Retinal pigment epithelial cell (primary cell): ENCODE results near the gene NDUFB10.

Experiments used
- DNase-seq: peaks from one replicate; pipeline ENCODE4 v3.0.0-alpha.2; 2010; ENCODE audit warnings: low read depth
- H3K4me3 ChIP-seq: 2 replicates; pipeline ENCODE4 v1.5.1; 2011; ENCODE audit warnings: mild to moderate bottlenecking, low read length, control low read depth, moderate library complexity
- CTCF ChIP-seq: conservative IDR thresholded peaks from 2 replicates; pipeline ENCODE4 v1.5.1; 2011; ENCODE audit warnings: low read depth, low read length, control low read depth, inconsistent platforms

Gene NDUFB10

GRCh38 chr16:1980030-1980769, 20.9 kb downstream of the NDUFB10 start:
- DNase-seq, result no peak
- H3K4me3 ChIP-seq, result no peak overlapping the region

GRCh38 chr16:1980770-1981087, 21.4 kb downstream of the NDUFB10 start:
- no peak for TF ChIP-seq CTCF
- H3K4me3 ChIP-seq, result no peak overlapping the region
- no peak for DNase-seq

More at GRCh38 chr16:1980030-1980769, 20.9 kb downstream of the NDUFB10 start:
- TF ChIP-seq CTCF, result no peak

- TF ChIP-seq CTCF, result no peak
- DNase-seq, result no peak
- H3K4me3 ChIP-seq, result no peak within 1 kb of the TSS
Measured at GRCh38 chr16:1981398-1981836, 22.1 kb downstream of the NDUFB10 start, which contains the start of gene NOXO1. Gene NOXO1, minus strand, starts transcription at chr16:1981469. Its CDS starts 290 bp downstream, at chr16:1981179.

- H3K4me3 ChIP-seq, result no peak overlapping the region
- TF ChIP-seq CTCF, result no peak
- no peak for DNase-seq
Measured at GRCh38 chr16:1982013-1982433, 22.7 kb downstream of the NDUFB10 start.

GRCh38 chr16:1982991-1983543, 23.7 kb downstream of the NDUFB10 start:
- DNase-seq, result no peak
- TF ChIP-seq CTCF, result no peak
- peak overlapping the region; percentile 53 for H3K4me3 ChIP-seq

DNA sequence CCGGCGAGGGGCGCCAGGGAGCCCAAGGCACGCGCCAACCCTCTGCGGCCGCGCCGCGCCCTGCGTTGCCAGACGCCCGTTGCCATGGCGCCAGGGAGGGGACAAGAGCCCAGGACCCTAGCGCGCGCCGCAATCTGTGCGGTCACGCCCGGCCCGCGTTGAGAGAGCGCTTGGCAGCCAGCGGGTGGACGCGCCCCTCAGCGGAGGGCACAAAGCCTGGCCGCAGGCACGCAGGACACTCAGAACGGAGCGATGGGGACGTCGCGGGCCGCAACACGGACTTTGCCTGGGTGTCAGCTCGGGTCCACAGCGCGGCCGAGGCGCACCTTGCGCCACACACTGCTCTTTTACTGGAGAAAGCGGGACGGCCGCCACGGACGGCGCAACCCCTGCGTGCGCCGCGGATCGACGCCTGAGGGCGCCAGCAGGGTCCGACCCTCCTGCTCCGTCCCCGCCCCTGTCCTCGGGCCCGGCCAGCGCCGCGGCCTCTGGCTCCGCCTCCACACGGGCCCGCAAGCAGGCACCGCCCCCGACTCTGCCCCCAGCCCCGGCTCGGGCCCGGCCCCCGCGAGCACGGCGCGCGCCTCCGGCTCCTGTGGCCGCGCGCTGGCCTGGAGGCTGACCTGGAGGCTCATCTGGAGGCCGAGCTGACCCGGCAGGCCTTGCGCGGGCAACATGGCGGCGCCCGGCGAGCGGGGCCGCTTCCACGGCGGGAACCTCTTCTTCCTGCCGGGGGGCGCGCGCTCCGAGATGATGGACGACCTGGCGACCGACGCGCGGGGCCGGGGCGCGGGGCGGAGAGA, 24.4 kb downstream of the NDUFB10 start, which contains the start of gene GFER:
Gene GFER (plus strand): TSS at position 650 of the 803 bp plus-strand sequence. CDS start 26 bp downstream, at position 676.
- DNase-seq, result peak; percentile 68
- peak within 1 kb of the TSS; percentile 69 for H3K4me3 ChIP-seq
- TF ChIP-seq CTCF, result peak; percentile 38
